Ishikawa (cell line): ENCODE data around the gene KIFC3.

Source experiments
- CEBPB ChIP-seq: IDR thresholded peaks from 2 replicates; pipeline ENCODE4 v1.6.1; 2012
- CREB1 ChIP-seq: IDR thresholded peaks from 2 replicates; pipeline ENCODE4 v1.6.1; 2012; ENCODE audit warnings: low read depth
- EGR1 ChIP-seq: IDR thresholded peaks from 2 replicates; pipeline ENCODE4 v1.6.1; 2012
- EP300 ChIP-seq: IDR thresholded peaks from 2 replicates; pipeline ENCODE4 v1.6.1; 2012; ENCODE audit warnings: borderline replicate concordance
- FOXM1 ChIP-seq: IDR thresholded peaks from 2 replicates; pipeline ENCODE4 v1.6.1; 2012; ENCODE audit warnings: low read depth, borderline replicate concordance
- MAX ChIP-seq: IDR thresholded peaks from 2 replicates; pipeline ENCODE4 v1.6.1; 2012
- NFIC ChIP-seq: IDR thresholded peaks from 2 replicates; pipeline ENCODE4 v1.6.1; 2012
- RAD21 ChIP-seq: IDR thresholded peaks from 2 replicates; pipeline ENCODE4 v1.6.1; 2012; ENCODE audit warnings: low read depth
- REST ChIP-seq: IDR thresholded peaks from 2 replicates; pipeline ENCODE4 v1.6.1; 2012; ENCODE audit warnings: low read depth, mild to moderate bottlenecking
- TAF1 ChIP-seq: IDR thresholded peaks from 2 replicates; pipeline ENCODE4 v1.6.1; 2012; ENCODE audit warnings: low read depth, mild to moderate bottlenecking
- TCF12 ChIP-seq: IDR thresholded peaks from 2 replicates; pipeline ENCODE4 v1.6.1; 2012; ENCODE audit warnings: low read depth
- TEAD4 ChIP-seq: IDR thresholded peaks from 2 replicates; pipeline ENCODE4 v1.6.1; 2012
- USF1 ChIP-seq: IDR thresholded peaks from 2 replicates; pipeline ENCODE4 v1.6.1; 2012
- YY1 ChIP-seq: IDR thresholded peaks from 2 replicates; pipeline ENCODE4 v1.6.1; 2012; ENCODE audit warnings: low read depth
- ZBTB7A ChIP-seq: IDR thresholded peaks from 2 replicates; pipeline ENCODE4 v1.6.1; 2012; ENCODE audit warnings: low read depth

Gene KIFC3

GRCh38 chr16:57762365-57763040, 39.8 kb downstream of the KIFC3 start:
- TF ChIP-seq ZBTB7A (no peak), TCF12 (no peak), USF1 (no peak)

- no peak for TF ChIP-seq TCF12
- no peak for TF ChIP-seq NFIC
- no peak for TF ChIP-seq ZBTB7A
- no peak for TF ChIP-seq FOXM1
- no peak for TF ChIP-seq TAF1
- no peak for TF ChIP-seq MAX
- TF ChIP-seq YY1, result no peak
- no peak for TF ChIP-seq EGR1
- no peak for TF ChIP-seq TEAD4
- no peak for TF ChIP-seq RAD21
- TF ChIP-seq REST, result no peak
- TF ChIP-seq CEBPB, result no peak
- no peak for TF ChIP-seq CREB1
- TF ChIP-seq USF1, result no peak
- TF ChIP-seq EP300, result no peak
Observed at GRCh38 chr16:57761957-57762356, 40.3 kb downstream of the KIFC3 start.

GRCh38 chr16:57761301-57761700, 41.0 kb downstream of the KIFC3 start:
- no peak for TF ChIP-seq FOXM1
- no peak for TF ChIP-seq TAF1
- TF ChIP-seq CEBPB, result no peak
- TF ChIP-seq USF1, result no peak
- no peak for TF ChIP-seq REST
- TF ChIP-seq NFIC, result no peak
- no peak for TF ChIP-seq ZBTB7A
- no peak for TF ChIP-seq EGR1
- TF ChIP-seq TCF12, result no peak
- no peak for TF ChIP-seq CREB1

- TF ChIP-seq TAF1, result no peak
- no peak for TF ChIP-seq MAX
- TF ChIP-seq YY1, result no peak
- no peak for TF ChIP-seq FOXM1
- no peak for TF ChIP-seq NFIC
- no peak for TF ChIP-seq CEBPB
- no peak for TF ChIP-seq TEAD4
- TF ChIP-seq CREB1, result no peak
- TF ChIP-seq REST, result no peak
- TF ChIP-seq ZBTB7A, result no peak
Observed at GRCh38 chr16:57760357-57761160, 41.7 kb downstream of the KIFC3 start.
